Dendritic cell treated with granulocyte-macrophage colony-stimulating factor and Interleukin-4, amounts not matched to agents 40 ng/mL and 50 ng/mL, for 4 days (primary cell): ENCODE data around the gene KCNK2.

Source experiments
- H3K27ac Mint-ChIP-seq: one replicate; pipeline ENCODE4 v1.8.0; 2022; ENCODE audit warnings: mild to moderate bottlenecking, mixed read lengths
- H3K27me3 Mint-ChIP-seq: one replicate; pipeline ENCODE4 v1.8.0; 2022; ENCODE audit warnings: mild to moderate bottlenecking, mixed read lengths
- H3K36me3 Mint-ChIP-seq: one replicate; pipeline ENCODE4 v1.8.0; 2022; ENCODE audit warnings: low read depth, mixed read lengths
- H3K4me1 Mint-ChIP-seq: one replicate; pipeline ENCODE4 v1.8.0; 2022; ENCODE audit warnings: low read depth, mixed read lengths
- H3K4me3 Mint-ChIP-seq: one replicate; pipeline ENCODE4 v1.8.0; 2022; ENCODE audit warnings: mild to moderate bottlenecking, moderate library complexity, mixed read lengths
- H3K9me3 Mint-ChIP-seq: one replicate; pipeline ENCODE4 v1.8.0; 2022; ENCODE audit warnings: mixed read lengths
- intact Hi-C: fragments of 100-400 bp; cut with micrococcal nuclease; formaldehyde crosslinking; loops from one replicate; pipeline ENCODE4 v1.15.0; 2022

KCNK2 gene

GRCh38 chr1:215210167-215210566 lies 127.6 kb downstream of the KCNK2 start:
- H3K4me3 Mint-ChIP-seq: no peak overlapping the region
- no peaks in the 10 kb centered on the region for H3K9me3 Mint-ChIP-seq
- H3K36me3 Mint-ChIP-seq: no peaks in the 10 kb centered on the region
- no peaks in the 10 kb centered on the region for H3K4me1 Mint-ChIP-seq
- intact Hi-C loops: no loop called here
- no peaks in the 10 kb centered on the region for H3K27me3 Mint-ChIP-seq
- no peak overlapping the region for H3K27ac Mint-ChIP-seq

- Mint-ChIP-seq H3K4me3 (no peak overlapping the region), H3K9me3 (no peaks in the 10 kb centered on the region), H3K27me3 (no peaks in the 10 kb centered on the region), H3K27ac (no peak overlapping the region), H3K4me1 (no peaks in the 10 kb centered on the region), H3K36me3 (no peaks in the 10 kb centered on the region)
- intact Hi-C loops: no loop called here
These were observed 133.3 kb downstream of the KCNK2 start for GRCh38 chr1:215215846-215216245.

DNA sequence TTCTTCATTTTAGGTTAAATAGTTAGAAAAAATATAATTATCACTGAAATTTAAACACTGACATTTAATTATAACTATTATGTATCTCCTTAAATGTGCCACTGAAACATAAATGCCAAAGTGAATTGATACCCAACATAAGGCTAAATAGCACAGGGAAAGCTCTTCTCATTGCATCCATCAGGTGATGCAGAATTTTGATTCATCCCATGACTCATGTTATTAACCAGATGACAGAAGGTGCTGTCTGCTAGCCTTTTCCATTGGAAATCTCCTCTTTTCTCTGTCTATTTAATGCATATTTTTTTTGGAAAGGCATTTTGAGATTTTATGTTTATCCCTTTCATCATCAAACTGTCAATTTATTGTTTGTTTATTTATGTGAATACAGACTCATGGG lies 136.8 kb downstream of the KCNK2 start:
- intact Hi-C loops: no loop called here
- Mint-ChIP-seq H3K4me1 (no peaks in the 10 kb centered on the region), H3K27me3 (no peaks in the 10 kb centered on the region), H3K4me3 (no peak overlapping the region), H3K9me3 (no peaks in the 10 kb centered on the region), H3K36me3 (no peaks in the 10 kb centered on the region), H3K27ac (no peak overlapping the region)

DNA sequence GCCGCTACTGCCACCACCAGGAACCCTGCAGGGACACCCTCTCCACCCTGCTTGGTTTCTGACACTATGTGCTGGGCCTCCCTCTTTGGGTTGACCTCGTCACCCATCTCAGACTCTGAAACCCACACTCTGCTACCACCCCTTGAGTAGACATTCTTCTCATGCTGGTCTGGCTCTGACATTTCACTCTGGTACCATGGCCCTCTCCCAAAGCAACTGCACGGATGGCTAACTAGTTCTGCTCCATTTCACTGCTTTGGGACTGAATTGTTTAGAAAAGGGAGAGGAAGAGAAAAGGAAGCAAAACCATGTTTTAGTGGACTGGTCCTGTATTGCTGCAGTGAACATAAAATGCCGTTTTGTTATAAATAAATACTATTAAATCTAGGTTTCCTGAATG lies 137.8 kb downstream of the KCNK2 start:
- Mint-ChIP-seq H3K27ac (no peak overlapping the region), H3K9me3 (no peaks in the 10 kb centered on the region), H3K27me3 (no peaks in the 10 kb centered on the region), H3K4me1 (no peaks in the 10 kb centered on the region), H3K4me3 (no peak overlapping the region), H3K36me3 (no peaks in the 10 kb centered on the region)
- intact Hi-C loops: no loop called here

DNA sequence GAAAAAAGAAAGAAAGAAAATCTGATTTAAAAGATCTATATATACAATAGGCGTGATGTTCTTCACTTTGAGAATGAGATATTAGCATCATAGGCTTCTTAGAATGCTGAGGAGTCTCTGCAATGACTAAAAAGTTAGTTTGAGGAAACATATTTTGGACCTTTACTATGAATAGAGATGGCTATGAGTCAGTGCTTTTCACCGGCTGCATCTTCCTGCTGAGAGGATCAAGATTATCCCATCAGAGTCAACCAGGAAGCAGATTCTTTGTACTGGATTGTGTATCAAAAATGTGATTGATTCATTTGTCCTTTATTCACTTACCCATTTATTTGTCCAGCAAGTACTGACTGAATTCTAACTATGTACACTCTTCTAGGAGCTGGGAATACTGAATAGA lies 144.2 kb downstream of the KCNK2 start:
- H3K4me3 Mint-ChIP-seq: no peak overlapping the region
- H3K36me3 Mint-ChIP-seq: no peaks in the 10 kb centered on the region
- H3K9me3 Mint-ChIP-seq: no peaks in the 10 kb centered on the region
- H3K4me1 Mint-ChIP-seq: no peaks in the 10 kb centered on the region
- intact Hi-C loops: no loop called here
- no peaks in the 10 kb centered on the region for H3K27me3 Mint-ChIP-seq
- H3K27ac Mint-ChIP-seq: no peak overlapping the region

DNA sequence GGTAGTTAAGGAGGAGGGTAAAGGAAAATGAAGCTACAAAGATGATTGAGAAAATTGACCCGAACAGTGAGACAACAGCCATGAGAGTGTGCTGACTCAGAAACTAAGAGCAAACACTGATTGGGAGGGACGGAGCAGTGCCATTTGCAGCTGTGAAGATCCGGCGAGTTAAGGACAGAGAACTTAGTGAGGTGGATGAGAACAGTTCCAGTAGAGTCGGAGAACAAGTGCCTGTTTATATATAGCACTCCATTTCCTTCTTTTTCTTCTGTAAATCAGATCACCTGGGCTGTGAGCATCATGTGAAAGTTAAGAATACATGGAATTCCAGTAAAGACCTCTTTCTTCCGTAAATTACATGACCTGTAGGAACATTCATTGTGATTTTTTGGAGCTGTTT lies 145.7 kb downstream of the KCNK2 start:
- Mint-ChIP-seq H3K36me3 (no peaks in the 10 kb centered on the region), H3K27me3 (no peaks in the 10 kb centered on the region), H3K4me3 (no peak overlapping the region), H3K9me3 (no peaks in the 10 kb centered on the region), H3K27ac (no peak overlapping the region), H3K4me1 (no peaks in the 10 kb centered on the region)
- intact Hi-C loops: no loop called here

GRCh38 chr1:215241451-215241850 lies 158.9 kb downstream of the KCNK2 start:
- Mint-ChIP-seq H3K4me1 (no peaks in the 10 kb centered on the region), H3K4me3 (no peak overlapping the region), H3K27me3 (no peaks in the 10 kb centered on the region), H3K36me3 (no peaks in the 10 kb centered on the region), H3K27ac (no peak overlapping the region), H3K9me3 (no peaks in the 10 kb centered on the region)
- intact Hi-C loops: no loop called here

- intact Hi-C loops: no loop called here
These were observed 161.0 kb downstream of the KCNK2 start for GRCh38 chr1:215243345-215244054.

DNA sequence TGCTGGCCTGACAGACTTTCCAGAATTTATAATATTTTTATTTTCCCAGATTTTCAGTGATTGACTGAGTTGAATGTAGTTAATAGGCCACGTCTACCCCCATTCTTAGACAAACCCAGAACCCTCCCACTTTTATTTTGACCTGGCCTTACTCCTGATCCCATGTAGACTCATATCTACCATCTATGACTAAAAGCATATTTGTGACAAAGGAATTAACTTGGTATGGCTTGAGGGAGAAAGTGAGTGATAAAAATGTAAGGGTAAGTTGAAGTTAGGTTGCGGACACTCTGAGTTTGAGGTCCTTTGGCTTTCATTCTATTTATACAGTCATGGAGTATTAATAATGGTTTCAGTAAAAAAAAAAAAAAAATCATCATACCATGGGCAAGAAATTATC lies 168.4 kb downstream of the KCNK2 start:
- Mint-ChIP-seq H3K4me3 (no peak overlapping the region), H3K9me3 (no peaks in the 10 kb centered on the region), H3K27ac (no peak overlapping the region), H3K36me3 (no peaks in the 10 kb centered on the region), H3K27me3 (no peaks in the 10 kb centered on the region), H3K4me1 (no peaks in the 10 kb centered on the region)
- intact Hi-C loops: no loop called here

More at GRCh38 chr1:215243345-215244054, 161.0 kb downstream of the KCNK2 start:
- no peaks in the 10 kb centered on the region for H3K27me3 Mint-ChIP-seq
- no peak overlapping the region for H3K27ac Mint-ChIP-seq
- H3K4me1 Mint-ChIP-seq: no peaks in the 10 kb centered on the region
- H3K4me3 Mint-ChIP-seq: no peak overlapping the region
- H3K36me3 Mint-ChIP-seq: no peaks in the 10 kb centered on the region
- no peaks in the 10 kb centered on the region for H3K9me3 Mint-ChIP-seq

- Mint-ChIP-seq H3K4me1 (no peaks in the 10 kb centered on the region), H3K9me3 (no peaks in the 10 kb centered on the region), H3K4me3 (no peak overlapping the region), H3K27me3 (no peaks in the 10 kb centered on the region), H3K36me3 (no peaks in the 10 kb centered on the region), H3K27ac (no peak overlapping the region)
- intact Hi-C loops: no loop called here
These were observed 168.9 kb downstream of the KCNK2 start for GRCh38 chr1:215251428-215251827.

GRCh38 chr1:215252164-215252563 lies 169.6 kb downstream of the KCNK2 start:
- Mint-ChIP-seq H3K27me3 (no peaks in the 10 kb centered on the region), H3K4me3 (no peak overlapping the region), H3K27ac (no peak overlapping the region), H3K9me3 (no peaks in the 10 kb centered on the region), H3K36me3 (no peaks in the 10 kb centered on the region), H3K4me1 (no peaks in the 10 kb centered on the region)
- intact Hi-C loops: no loop called here

GRCh38 chr1:215256936-215257679 lies 174.6 kb downstream of the KCNK2 start:
- Mint-ChIP-seq H3K9me3 (peaks cover 12% of the 10 kb centered on the region), H3K27me3 (no peaks in the 10 kb centered on the region), H3K36me3 (no peaks in the 10 kb centered on the region), H3K4me3 (no peak overlapping the region), H3K4me1 (no peaks in the 10 kb centered on the region), H3K27ac (no peak overlapping the region)
- intact Hi-C loops: no loop called here

DNA sequence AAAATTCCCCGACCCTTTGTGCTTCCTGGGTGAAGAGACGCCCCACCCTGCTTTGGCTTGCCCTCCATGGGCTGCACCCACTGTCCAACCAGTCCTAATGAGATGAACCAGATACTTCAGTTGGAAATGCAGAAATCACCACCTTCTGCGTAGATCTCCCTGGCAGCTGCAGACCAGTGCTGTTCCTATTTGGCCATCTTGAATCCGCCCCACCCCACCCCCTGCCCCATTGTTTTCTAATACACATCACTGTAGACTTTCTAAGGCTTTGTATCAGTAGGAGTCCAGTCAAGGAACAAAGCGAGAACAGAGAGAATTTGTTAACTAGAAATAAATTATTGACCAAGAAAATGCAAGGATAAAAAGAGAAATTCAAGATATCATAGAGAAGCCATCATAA lies 178.2 kb downstream of the KCNK2 start:
- intact Hi-C loops: no loop called here
- H3K9me3 Mint-ChIP-seq: peaks cover 12% of the 10 kb centered on the region
- no peaks in the 10 kb centered on the region for H3K4me1 Mint-ChIP-seq
- H3K4me3 Mint-ChIP-seq: no peak overlapping the region
- no peaks in the 10 kb centered on the region for H3K36me3 Mint-ChIP-seq
- no peak overlapping the region for H3K27ac Mint-ChIP-seq
- H3K27me3 Mint-ChIP-seq: no peaks in the 10 kb centered on the region

GRCh38 chr1:215262106-215262505 lies 179.6 kb downstream of the KCNK2 start:
- Mint-ChIP-seq H3K4me1 (no peaks in the 10 kb centered on the region), H3K4me3 (no peak overlapping the region), H3K9me3 (peaks cover 12% of the 10 kb centered on the region), H3K36me3 (no peaks in the 10 kb centered on the region), H3K27me3 (no peaks in the 10 kb centered on the region), H3K27ac (no peak overlapping the region)
- intact Hi-C loops: no loop called here

GRCh38 chr1:215263636-215264035 lies 181.1 kb downstream of the KCNK2 start:
- Mint-ChIP-seq H3K9me3 (peaks cover 12% of the 10 kb centered on the region), H3K4me3 (no peak overlapping the region), H3K27ac (no peak overlapping the region), H3K4me1 (no peaks in the 10 kb centered on the region), H3K27me3 (no peaks in the 10 kb centered on the region), H3K36me3 (no peaks in the 10 kb centered on the region)
- intact Hi-C loops: no loop called here
